ENCODE data around the gene LGALS7.

The LGALS7 gene

DNA sequence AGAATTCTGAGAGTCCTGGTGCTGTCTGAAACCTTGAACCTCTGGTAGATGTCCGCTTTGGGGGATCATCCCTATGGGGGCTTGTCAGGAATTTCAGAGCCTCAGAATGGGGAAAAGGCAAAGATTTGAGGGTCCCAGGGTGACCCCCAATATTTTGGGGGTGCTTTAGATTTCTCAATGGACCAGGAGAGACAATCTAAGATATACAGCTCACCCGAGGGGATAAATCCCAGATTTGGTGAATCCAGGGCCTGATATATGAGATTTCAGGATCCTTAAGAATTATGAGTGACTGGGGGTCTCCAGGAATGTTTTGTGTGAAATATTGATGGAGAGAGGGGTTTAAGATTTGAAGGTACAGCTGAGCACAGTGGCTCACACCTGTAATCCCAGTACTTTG lies 32.4 kb downstream of the LGALS7 start:
- DNase-seq (ENCODE audit: low read depth in 2 of 2), result no peak

DNA sequence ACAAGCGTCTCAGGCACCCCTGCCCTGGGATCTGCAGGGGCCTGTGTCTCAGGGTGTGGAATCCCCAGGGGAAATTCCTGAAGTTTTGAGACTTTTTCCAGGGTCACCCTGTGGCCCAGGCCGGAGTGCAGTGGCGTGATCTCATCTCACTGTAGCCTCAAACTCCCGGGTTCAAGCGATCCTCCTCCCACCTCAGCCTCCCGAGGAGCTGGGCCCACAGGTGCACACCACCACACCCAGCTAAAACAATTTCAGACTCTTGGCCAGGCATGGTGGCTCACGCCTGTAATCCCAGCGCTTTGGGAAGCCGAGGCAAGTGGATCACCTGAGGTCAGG lies 33.1 kb downstream of the LGALS7 start:
- DNase-seq (ENCODE audit: low read depth in 2 of 2), result no peak

DNA sequence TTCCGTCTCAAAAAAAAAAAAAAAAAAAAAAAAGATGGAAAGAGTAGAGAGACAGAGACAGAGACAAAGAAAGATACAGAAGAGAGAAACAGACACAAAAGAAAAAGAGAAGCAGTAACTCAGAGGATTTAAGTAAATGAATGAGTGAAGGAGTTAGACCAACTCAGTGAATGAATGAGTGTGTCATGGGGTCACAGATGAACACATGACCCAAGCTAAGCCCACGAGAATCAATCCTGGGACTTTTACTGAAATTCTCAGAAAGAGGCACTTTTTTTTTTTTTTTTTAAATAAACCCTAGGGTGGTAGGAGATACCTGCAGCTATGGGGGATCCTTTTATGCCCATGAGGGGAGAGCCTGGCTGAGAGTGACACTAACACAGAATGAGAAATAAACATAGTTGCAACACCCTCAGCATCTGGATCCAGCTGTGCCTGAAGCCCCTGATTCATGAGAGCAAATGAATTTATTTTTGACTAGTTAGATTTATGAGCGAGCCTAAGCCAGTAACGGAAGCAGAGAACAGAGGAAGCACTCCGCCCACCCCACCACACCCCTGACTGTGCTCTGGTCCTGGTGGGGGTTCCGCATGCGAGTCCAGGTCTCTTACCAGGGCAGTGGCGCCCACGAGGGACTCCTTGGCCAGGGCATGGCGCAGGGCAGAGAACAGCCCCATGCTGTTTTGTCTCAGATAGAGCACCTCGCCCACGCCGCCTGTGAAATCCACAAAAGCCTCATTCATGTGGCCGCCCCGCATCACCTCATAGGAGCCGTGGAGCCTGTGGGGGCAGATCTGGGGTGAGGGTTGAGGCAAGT lies 33.7 kb downstream of the LGALS7 start:
- peak in 1 of 2 donors; percentile 37 for DNase-seq (ENCODE audit: low read depth in 2 of 2)

DNA sequence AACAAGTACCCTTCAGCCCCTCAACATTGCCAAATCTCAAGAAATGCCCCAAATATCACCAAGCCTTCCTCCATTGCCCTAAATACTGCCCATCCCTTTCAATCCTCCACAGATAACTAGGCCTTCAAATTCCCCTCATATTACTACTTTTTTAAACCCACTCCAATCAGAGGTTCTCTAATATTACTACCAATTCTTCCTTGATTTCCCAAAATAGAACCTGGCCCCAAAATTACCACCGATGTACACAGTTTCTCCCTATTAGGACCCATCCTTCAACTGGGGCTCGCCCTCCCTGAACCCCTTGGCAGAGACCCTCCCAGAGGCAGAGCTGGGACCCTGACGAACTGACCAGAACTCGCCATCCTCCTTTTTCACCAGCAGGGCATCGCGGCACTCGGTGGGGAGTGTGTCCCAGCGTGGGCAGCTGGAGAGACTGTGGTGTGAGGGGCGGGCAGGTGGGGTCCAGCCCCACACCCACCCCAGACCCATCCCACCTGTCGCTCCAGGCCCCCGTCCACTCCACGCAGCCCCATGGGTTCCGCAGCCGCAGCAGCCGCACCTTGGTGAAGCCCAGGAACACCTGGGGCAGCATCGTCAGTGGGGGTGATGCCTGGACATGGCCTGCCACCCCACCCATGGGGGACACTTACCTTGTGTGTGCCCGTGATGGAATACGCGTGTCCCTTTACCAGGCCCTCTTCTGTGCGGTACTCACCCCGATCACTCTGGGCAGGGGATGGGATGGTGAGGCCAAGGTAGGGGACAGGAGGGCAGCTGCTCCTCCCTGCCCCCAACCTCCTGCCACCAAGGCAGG lies 35.2 kb downstream of the LGALS7 start:
- no peak for DNase-seq (ENCODE audit: low read depth in 2 of 2)

DNA sequence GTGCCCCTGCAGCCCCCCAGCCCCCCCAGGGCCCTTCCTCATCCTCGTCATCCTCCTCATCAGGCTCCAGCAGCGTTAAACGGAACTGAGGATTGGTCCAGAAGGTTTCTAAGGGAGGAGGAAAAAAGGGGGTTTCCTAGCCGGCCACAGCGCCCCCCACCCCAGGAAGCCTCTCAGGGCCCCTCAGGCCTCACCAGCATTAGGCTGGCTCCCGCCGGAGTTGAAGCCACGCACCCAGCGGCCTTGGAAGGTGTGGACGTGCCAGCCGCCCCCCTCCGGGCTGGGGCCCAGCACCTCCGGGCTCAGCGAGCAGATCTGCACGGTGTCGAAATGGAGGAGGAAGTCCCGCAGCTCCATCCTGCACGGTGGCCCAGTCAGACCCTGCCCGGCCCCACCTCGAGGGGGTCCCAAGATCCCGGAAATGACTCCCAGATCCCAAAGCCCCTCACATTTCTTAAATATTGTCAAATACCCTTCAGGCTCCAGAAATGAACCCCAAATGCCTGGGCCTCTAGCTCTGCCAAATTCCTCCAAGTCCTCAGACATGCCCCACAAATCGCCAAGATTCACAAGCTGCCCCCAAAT lies 35.9 kb downstream of the LGALS7 start:
- no peak for DNase-seq (ENCODE audit: low read depth in 2 of 2)

DNA sequence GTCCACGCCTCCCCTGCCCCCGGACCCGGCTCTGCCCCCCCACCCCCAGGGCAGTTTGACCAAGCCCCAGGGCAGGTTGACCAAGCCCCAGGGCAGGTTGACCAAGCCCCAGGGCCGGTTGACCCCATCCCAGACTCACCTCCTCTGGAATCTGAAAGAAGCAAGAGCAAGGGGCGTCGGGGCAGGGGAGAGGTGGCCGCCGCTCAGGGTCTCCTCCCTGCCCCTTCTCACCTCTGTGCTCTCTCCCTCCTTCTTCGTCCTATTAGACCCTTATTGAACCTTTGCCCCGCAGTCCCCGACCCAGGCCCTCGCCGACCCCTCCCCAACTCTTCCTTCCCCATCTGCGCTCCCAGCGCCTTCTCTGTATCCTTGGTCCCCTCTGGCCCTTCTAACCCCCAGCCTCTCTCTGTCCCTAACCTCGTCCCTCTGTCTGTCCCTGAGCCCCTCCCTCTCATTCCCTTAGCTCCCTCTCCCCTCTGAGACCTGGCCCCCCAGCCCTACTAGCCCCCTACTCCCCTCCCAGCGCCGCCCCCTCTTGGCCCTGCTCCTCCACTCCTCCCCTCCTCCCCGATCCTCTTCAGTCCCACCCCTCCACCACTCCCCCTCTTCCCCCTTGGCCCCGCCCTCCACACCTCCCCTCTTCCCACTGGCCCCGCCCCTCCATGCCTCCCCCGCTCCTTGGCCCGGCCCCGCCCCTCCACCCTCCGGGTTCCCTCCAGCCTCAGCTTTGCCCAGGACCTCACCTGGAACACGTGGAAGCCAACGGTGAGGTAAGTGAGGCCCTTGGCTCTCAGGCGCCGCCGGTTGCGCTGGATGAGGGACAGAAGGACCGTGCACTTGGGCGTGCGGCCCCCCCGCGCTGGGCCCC lies 36.7 kb downstream of the LGALS7 start:
- peak; percentile 47 to 55 for DNase-seq (ENCODE audit: low read depth in 2 of 2)

DNA sequence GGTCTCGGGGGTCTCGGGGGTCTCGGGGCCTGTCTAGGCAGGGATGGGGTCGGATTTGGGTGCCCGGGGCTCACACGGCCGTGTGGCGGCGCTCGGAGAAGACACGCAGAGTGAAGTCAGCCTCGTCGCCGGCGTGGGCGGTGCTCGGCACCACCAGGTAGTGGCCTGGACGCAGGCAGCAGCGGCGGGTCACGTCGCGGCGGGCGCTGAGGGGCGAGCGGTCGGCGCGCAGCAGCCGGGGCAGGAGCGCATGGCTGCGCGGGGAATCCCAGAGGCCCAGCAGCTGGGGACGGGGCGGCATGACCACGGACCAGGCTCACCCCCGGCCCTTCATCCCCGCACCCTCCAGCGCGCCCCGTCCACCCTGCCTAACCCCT lies 37.3 kb downstream of the LGALS7 start:
- peak; percentile 35 to 64 for DNase-seq (ENCODE audit: low read depth in 2 of 2)

DNA sequence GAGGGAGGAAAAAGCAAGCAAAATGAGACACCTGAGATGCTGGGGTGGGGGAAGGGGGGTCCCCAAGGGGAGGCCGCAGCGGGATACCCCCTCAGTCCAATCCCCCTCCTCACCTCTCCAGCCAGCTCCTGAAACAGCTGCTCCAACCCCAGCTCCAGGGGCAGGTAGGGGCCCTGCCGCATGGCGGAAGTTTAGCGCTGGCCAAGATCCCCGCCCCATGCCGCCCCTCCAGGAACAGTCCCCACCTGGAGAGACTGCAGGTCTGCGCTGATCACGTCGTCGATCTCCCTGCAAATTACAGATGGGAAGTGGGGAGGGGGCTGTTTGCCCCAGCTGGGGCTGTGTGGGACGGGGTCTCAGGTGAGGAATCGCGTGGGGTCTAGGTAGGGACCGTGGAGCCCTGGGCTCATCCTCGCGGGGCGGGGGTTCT lies 38.0 kb downstream of the LGALS7 start:
- no peak for DNase-seq (ENCODE audit: low read depth in 2 of 2)

DNA sequence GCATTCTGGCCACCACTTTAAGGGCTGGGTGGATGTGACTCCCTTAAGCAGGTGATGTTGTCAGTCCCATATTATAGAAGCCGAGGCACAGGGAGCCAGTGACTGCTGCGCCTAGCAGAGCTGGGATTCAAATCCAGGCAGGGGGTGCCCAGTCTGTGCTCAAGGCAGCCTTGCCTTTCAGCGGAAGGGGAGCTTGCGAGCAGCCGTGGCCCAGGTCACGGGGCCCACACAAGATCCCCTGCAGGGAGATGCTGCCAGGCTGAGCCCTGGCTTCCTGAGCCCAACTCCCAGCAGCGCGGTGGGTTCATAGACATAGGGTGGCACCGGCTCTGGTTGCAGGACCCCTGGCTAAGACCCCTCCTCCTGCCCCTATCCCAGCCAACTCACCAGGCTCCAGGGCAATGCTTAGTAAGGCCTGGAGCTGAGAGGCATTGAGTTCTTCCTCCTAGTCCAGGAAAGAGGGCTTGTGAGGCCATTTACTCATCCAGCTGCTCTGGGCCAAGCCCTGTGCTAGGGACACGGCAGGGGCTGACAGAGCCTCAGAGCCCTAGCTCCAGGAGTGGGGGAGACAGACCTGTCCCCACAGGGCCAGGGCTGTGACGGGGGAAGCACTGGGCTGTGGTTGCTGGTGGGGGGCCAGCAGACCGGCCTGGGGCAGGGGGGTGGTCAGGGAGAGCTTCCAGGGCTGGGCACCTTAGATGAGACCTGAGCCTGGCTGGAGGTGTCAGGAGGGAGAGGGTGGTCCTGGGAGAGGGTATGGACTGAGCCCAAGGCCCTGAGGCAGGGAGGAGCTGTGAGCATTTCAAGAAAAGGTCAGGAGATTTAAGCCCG lies 38.7 kb downstream of the LGALS7 start:
- DNase-seq (ENCODE audit: low read depth in 2 of 2), result no peak

DNA sequence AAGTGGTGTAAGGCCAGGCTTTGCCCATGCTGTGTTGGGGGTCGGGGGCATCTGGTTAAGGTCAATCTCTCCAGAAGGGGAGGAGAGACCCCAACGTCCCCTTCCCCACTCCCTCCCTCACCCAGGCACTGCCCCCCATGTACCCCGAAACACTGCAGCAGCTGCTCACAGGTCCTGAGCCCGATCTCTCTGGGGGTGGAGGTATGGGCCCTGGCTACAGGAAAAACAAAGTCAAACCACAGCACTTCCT lies 39.2 kb downstream of the LGALS7 start:
- DNase-seq (ENCODE audit: low read depth in 2 of 2), result no peak

DNA sequence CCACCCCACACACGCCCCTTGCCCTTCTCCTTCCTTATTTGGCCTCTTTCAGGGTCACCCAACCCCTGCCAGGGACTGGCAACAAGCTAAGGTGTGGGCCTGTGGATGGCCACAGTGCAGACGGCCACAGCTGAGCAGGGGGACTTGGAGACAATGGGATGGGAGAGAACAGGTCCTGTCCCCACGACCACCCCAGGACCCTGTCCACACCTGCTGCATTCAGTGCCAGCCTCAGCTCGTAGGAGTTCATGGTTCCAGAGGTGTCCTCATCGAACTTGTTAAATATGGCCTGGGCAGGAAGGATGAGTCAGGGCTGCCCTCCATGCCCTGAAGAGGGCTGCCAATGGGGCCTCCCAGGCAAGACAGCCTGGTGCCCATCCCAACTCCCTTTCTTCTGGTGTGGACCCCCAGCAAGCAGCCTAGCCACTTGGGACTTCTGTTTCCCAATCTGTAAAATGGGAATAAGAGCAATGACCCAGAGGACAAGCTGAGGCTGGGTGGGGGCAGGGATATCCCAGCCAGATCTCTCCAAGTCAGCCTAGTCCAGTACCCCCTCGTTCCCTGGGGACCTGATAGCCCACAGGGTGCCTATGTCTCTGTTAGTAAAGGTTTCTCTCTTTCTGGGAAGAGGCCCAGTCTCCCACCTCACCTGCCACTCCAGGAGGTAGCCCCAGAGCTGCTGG lies 39.7 kb downstream of the LGALS7 start:
- no peak for DNase-seq (ENCODE audit: low read depth in 2 of 2)

DNA sequence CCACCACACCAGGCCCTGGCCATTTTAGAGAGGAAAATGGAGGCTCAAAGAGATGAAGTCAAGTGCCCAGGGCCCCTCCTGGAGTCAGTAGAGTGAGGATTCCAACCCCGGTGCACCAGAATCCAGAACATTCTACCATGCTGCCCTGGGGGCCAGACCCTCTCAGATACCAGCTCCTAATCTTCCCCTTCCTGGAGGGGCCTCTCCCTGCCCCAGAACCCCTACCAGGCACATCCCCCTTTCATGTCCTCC lies 40.1 kb downstream of the LGALS7 start:
- no peak for DNase-seq (ENCODE audit: low read depth in 2 of 2)

DNA sequence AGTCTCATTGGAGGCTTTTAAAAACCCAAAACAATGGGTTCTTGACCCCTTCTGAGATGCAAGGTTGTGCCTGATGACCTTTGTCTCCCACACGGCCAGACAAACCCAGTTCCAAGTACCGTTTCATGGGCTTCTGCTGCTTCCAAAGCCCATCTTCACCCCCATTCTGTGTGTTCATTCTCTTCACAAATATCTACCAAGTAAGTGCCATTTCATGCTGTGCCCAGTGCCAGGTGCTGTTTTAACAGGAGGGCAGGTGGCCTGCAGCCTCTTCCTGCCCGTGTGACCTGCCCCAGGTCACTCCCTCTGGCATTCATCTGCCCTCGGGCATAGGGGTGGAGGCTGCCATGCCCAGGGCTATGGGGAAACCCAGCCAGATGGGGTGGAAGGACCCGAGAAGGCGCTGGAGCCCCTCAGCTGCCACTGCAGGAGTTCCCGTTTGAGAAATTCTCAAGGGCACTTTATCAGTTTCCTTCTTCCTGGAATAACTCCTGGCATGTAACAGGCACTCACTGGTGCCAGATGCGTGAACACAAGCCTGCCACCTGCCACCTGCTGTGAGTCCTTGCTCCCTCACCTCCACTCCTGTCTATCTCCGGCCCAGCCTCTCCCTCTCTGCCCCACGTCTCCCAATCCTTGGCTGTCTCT lies 41.5 kb downstream of the LGALS7 start:
- no peak for DNase-seq (ENCODE audit: low read depth in 2 of 2)

DNA sequence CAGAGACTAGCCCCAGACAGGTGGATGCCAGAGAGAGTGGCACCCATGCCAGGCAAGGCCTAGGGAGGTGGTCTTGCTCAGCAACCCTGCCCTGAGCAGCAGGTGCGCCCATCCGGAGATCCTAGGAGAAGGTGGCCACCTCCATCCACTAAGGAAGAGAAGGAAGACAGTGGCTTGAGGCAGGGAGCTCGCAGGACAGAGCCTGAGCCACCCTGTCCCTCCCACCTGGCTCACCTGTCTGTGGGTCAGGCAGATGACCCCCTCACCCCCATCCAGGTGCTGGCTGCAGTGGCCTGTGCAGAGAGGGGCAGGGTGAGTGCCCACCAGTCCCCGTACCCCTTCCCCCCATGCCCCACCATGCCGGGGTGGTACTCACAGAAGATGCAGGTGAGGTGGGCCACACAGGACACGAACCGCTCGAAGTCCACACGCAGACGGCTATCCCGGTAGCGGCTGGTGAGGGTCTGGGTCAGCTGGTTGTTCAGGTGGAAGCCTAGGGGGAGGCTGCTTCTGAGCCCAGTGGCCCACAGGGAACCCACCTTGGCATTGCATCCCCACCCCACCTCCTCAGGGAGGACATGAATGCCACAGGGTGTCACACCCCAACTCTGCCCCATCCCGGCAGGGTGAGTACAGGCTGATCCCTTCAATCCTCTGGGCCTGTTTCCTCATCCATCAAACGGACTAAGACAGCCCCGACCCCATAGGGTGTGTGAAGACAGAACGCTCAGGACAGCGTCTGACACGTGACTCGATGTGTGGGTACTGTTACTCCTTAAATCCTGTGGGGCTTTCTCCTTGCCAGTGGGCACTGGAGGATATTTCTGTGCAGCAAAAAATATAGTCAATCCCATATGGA lies 42.4 kb downstream of the LGALS7 start:
- no peak for DNase-seq (ENCODE audit: low read depth in 2 of 2)

DNA sequence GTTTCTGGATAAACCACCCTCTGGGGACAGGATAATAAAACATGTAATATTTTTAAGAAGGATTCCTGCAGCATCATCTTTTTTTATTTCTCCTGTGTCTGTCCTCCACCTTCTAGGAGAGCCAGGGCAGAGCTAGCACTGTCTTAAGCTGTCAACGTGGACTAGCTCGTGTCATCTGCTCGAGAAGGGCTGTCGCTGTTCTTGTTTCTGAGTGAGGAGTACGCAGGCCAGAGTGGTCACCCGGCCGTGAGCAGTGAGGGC lies 42.9 kb downstream of the LGALS7 start:
- DNase-seq (ENCODE audit: low read depth in 2 of 2), result no peak

DNA sequence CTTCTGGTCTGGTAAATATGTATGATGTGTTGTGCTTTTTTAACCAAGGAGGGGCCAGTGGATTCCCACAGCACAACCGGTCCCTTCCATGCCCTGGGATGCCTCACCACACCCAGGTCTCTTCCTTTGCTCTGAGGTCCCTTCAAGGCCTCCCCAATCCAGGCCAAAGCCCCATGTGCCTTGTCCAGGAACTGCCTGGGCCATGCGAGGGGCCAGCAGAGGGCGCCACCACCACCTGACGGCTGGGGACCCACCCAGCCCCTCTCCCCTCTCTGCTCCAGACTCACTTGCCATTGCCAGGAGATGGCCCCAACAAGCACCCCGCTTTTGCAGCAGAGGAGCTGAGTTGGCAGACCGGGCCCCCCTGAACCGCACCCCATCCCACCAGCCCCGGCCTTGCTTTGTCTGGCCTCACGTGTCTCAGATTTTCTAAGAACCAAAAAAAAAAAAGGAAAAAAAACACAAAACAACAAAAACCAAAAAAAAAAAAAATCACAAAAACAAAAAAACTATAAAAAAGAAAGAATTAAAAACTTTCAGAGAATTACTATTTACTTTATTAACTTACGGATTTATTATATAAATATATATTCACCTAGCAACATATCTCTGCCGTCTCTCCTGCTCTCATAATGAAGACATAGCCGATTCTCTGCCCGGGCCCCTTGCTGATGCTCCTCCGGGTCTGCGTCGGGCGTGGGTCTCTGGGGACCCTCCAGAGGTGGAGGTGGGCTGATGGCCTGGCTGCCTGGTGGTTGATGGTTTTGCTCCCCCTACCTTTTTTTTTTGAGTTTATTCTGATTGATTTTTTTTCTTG lies 43.5 kb downstream of the LGALS7 start:
- peak; percentile 52 to 62 for DNase-seq (ENCODE audit: low read depth in 2 of 2)

DNA sequence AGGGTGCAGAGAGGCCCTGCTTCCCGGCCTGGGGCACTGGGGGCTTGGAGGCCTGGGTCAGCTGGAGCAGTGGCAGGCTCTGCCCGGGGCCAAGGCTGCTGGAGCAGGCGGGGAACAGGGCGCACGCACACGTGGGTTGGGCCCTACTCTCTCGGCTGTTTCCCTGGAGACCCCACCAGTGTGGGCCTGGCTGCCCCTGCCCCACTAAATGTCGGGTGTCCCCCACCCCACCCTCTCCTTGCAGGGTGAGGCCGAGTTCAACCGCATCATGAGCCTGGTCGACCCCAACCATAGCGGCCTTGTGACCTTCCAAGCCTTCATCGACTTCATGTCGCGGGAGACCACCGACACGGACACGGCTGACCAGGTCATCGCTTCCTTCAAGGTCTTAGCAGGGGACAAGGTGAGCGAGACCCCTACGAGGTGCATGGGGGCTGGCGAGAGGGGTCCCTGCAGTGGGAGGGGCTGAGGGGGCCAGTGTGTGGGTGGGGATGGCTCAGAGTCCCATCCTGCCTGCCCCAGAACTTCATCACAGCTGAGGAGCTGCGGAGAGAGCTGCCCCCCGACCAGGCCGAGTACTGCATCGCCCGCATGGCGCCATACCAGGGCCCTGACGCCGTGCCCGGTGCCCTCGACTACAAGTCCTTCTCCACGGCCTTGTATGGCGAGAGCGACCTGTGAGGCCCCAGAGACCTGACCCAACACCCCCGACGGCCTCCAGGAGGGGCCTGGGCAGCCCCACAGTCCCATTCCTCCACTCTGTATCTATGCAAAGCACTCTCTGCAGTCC lies 44.4 kb downstream of the LGALS7 start:
- no peak for DNase-seq (ENCODE audit: low read depth in 2 of 2)
